HG03039 (cell line): Measurements from ENCODE around the gene PLA2G4E.

Source experiments
- ATAC-seq: cut with Tn5 transposase; IDR thresholded peaks from one replicate; pipeline ENCODE4 v1.9.1; 2021; ENCODE audit warnings: mild to moderate bottlenecking, moderate library complexity; ENCODE audit not compliant: unreplicated experiment

The PLA2G4E gene

GRCh38 chr15:41957021-41957897 is 63.6 kb downstream of the PLA2G4E start:
- peak; percentile 78 for ATAC-seq

DNA sequence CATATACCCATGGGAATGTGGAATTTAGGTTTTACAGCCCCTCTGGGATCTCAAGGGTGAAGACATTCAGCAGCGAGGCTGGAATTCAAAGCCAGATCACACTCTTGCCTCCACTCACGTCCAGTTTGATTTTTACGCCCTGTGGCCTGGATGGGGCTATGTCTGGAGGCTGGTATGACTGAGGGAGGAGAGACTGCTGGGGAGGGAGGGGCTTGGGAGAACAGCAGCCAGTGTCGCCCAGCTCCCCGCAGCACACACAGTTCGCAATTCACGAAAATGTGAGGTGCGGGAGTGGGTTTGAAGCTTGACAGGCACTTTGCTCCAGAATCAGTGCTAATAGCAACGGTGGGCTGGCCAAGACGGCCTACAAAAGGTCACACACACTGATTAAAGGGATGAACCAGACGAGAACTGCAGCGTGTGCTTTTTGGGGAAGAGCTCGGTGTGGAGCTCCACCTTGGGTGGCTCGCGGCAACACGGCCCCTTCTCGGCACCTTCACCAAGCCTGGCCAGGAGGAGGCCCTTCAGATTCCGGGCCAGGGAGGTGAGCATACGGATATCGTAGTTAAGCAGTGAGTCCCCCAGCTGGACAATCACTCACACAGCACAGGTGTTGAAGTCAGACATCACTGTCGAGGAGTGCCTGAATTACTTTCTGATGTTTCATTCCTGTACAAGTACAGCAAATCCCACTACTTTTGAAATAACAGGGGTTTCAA is 64.9 kb downstream of the PLA2G4E start:
- ATAC-seq: no peak

GRCh38 chr15:41955100-41955499 is 65.7 kb downstream of the PLA2G4E start:
- ATAC-seq: no peak

GRCh38 chr15:41954036-41954435 is 66.8 kb downstream of the PLA2G4E start:
- no peak for ATAC-seq

GRCh38 chr15:41952013-41952563 is 68.8 kb downstream of the PLA2G4E start:
- ATAC-seq: no peak

GRCh38 chr15:41951571-41951970 is 69.3 kb downstream of the PLA2G4E start:
- ATAC-seq: no peak

GRCh38 chr15:41950489-41950888 is 70.4 kb downstream of the PLA2G4E start:
- no peak for ATAC-seq

GRCh38 chr15:41950127-41950483 is 70.7 kb downstream of the PLA2G4E start:
- ATAC-seq: no peak

DNA sequence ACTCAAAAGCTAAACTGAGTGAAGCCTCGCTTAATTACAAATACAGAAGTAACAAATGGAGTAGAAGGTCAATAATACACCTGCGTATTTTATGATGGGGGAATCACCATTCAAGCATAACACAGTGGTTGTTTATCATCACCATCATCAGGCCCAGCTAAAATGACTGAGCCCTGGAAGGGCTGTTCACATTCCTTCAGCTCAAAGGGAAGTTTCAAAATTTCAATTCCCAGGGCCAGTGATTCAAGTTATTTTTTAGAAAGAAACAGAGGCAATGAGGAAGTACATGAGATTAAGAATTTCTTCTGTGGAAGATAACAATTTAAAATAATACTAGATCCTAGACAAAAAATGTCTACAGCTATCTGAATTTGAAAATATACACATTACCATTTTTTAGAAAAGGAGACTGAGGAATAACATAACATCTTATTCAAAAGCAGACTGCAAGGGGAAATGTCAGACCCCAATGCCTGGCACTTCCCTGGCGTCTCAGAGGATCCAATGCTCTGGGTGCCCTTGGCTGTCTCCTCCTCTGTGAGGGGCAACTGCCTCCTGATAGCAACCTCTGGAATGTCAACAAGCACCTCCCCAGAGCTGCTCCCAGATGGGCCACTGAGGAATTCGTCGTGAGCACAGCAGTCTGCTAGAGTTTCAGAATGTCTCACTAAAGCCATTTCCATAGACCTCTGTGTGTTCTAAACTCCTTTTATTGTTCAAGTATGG is 71.3 kb downstream of the PLA2G4E start:
- ATAC-seq: no peak

GRCh38 chr15:41948490-41948889 is 72.4 kb downstream of the PLA2G4E start:
- ATAC-seq: no peak

DNA sequence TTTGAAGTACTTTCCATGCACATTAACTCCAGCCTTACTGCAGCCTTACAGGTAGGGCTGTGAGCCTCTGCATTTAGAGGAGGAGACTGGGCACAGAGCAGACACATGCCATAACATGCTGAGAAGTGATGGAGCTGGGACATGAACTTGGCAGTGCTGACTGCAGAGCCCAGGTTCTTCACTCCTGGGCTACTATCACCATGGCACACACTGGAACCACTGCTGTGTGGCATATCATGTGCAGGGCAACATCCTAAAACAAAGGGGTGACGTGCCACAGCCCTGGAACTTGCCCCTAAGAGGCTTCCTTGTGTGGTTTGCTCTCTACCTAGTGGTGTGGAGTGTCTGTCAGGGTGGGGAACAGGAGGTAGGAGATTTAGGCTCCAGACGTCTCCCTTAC is 73.9 kb downstream of the PLA2G4E start:
- ATAC-seq: no peak

- ATAC-seq: no peak
Measured at GRCh38 chr15:41945731-41946130, 75.1 kb downstream of the PLA2G4E start.

- ATAC-seq: no peak
Measured at GRCh38 chr15:41945221-41945620, 75.6 kb downstream of the PLA2G4E start.

- no peak for ATAC-seq
Measured at GRCh38 chr15:41944313-41944940, 76.4 kb downstream of the PLA2G4E start.

DNA sequence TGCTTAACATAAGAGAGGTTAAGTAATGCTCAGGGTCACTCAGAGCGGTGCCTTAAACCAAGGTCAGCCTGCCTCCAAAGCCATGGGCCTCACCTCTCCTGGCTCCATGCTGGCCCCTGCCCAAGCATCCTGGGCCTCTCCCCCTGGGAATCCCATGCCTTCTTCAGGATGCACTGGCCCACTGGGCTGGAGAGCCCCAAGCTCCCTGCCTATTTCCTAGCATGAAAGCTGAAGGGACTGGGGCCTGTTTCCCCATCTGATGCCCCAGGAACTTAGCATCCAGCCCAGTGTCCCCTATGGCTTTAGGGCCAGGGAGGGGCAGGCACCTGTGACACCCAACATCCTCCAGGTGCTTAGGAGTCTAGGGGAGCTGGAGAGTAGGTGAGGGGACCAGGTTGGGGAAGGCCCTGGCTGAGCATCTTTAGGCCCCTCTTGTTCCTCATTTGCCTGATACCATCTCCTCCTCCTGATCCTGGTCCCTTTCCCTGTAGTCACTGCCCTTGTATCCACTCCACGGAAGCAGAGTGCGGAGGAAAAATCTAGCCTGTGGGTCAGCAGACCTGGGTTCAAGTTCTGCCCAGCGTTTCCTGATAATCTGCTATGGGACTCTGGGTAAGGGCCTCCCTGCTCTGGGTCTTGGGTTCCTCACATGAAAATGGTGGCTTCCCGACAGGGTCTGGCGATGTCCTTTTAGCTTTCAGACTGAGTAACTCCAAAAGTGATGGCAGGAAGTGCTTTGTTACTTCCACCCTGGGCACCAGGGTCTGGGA is 77.1 kb downstream of the PLA2G4E start:
- no peak for ATAC-seq

DNA sequence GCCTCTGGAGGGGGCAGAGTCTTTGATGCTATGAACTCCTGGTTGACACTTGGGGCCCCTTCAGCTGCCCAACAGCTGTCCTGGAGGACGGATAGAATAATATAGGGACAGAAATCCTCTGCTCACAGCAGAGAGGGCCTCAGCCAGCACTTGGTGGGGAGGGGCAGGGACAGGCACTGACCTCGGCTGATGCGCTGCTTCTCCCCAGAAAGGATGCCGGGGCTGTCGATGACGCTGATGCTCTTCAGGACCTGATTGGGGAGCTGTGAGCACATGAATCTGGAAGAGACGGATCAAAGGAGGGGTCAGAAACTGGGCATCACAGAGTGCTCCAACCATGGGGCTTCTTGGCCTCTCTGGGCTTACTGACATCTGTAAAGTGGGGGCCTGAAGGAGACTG is 78.0 kb downstream of the PLA2G4E start:
- no peak for ATAC-seq

DNA sequence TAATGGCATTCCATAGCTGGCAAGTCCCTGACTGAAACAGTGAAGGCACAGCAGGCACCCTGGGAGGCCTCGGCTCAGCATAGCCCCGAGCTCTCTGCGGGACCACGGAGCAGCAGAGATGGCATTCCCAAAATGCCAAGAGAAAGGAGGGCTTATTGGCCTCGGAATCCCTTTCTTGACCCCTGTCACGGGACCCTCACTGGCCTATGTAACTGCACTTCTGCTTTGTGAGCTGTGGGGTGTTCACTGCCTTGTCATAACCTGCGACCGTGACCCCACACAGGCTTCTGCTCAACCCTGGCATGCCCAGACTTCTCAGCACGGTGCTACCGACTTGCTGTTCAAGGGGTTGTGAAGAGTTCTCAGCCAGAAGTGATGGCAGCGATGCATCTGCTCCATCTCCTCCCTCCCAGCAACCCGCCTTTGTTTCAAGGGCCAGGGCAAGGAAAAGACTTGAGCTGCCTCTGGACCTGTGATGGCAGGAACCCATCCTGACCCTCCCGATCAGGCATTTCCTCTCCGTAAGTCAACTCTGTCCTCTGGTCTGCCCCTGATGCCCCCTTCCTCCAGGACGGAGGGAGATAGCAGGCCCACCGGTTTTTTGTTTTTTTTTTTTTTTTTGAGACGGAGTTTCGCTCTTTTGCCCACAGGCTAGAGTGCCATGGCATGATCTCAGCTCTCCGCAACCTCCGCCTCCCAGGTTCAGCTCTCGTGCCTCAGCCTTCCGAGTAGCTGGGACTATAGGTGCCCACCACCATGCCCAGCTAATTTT is 79.0 kb downstream of the PLA2G4E start:
- ATAC-seq: no peak

- no peak for ATAC-seq
Measured at GRCh38 chr15:41940441-41940857, 80.4 kb downstream of the PLA2G4E start.

GRCh38 chr15:41939986-41940385 is 80.9 kb downstream of the PLA2G4E start:
- ATAC-seq: no peak
